AG10803 (cell line): ENCODE measurements around the gene BEST1.
"Not testable (repeated sequence)": the region's sequence is repeated elsewhere in the genome, so short reads cannot be mapped to it uniquely, and the experiment has no call there.

Experiments used
- DNase-seq: peaks from one replicate; pipeline ENCODE4 v3.0.0; 2010; ENCODE audit warnings: low read depth
- H3K4me3 ChIP-seq: 2 replicates; pipeline ENCODE4 v1.5.1; 2011; ENCODE audit warnings: mild to moderate bottlenecking, low read length, control low read depth
- CTCF ChIP-seq: conservative IDR thresholded peaks from 2 replicates; pipeline ENCODE4 v1.5.1; 2011; ENCODE audit warnings: mild to moderate bottlenecking, low read length, control low read depth, inconsistent platforms

BEST1 gene

GRCh38 chr11:61949169-61950034 is 749 bp upstream of the BEST1 start:
- H3K4me3 ChIP-seq: no peak overlapping the region; the same call in 1 of the 2 replicates
- peak; percentile 98 for DNase-seq
- TF ChIP-seq CTCF: no peak

- H3K4me3 ChIP-seq: no peak overlapping the region
- no peak for DNase-seq
- no peak for TF ChIP-seq CTCF
Observed at GRCh38 chr11:61951484-61952135, 1.5 kb downstream of the BEST1 start.

GRCh38 chr11:61952882-61953281 is 2.7 kb downstream of the BEST1 start:
- H3K4me3 ChIP-seq: no peak overlapping the region
- no peak for TF ChIP-seq CTCF
- DNase-seq: no peak

- not testable (repeated sequence) for DNase-seq, H3K4me3 ChIP-seq
Observed at GRCh38 chr11:61953632-61954031, 3.5 kb downstream of the BEST1 start.

- peak overlapping the region; percentile 58; the same call in 1 of the 2 replicates for H3K4me3 ChIP-seq
- TF ChIP-seq CTCF: 0 out of 2 replicates have a peak, but pooled peaks have one; percentile 9
- peak; percentile 61 for DNase-seq
Observed at GRCh38 chr11:61954106-61954850, 4.1 kb downstream of the BEST1 start.

- TF ChIP-seq CTCF: peak; percentile 48
- peak overlapping the region; percentile 58 for H3K4me3 ChIP-seq
- peak; percentile 89 for DNase-seq
Observed at GRCh38 chr11:61954851-61955421, 4.8 kb downstream of the BEST1 start.
